ENCODE results near the gene ELOA.
"Not testable (repeated sequence)": the region's sequence is repeated elsewhere in the genome, so short reads cannot be mapped to it uniquely, and the experiment has no call there.

Gene ELOA

GRCh38 chr1:23777979-23778814 lies 34.9 kb downstream of the ELOA start, which contains the start of gene PITHD1:
PITHD1 (plus strand) TSS chr1:23778418; CDS start chr1:23778516, 98 bp downstream.
- H3K9me3 ChIP-seq (ENCODE audit: insufficient read depth, low read depth, low read length), result no peaks in the 10 kb centered on the region
- peak within 1 kb of the TSS; percentile 98 for H2AFZ ChIP-seq (ENCODE audit: insufficient read depth, low read length, poor library complexity)
- no peaks in the 10 kb centered on the region for H3K27me3 ChIP-seq (ENCODE audit: insufficient read depth, low read length)
- H3K23ac ChIP-seq (ENCODE audit: low read length), result peak within 1 kb of the TSS; percentile 48
- no peak within 1 kb of the TSS for H2BK12ac ChIP-seq (ENCODE audit: low read length)
- peak within 1 kb of the TSS; percentile 92 for H2AK5ac ChIP-seq (ENCODE audit: low read length)
- H4K12ac ChIP-seq (ENCODE audit: low read depth, low read length), result peak within 1 kb of the TSS; percentile 88
- H3K79me1 ChIP-seq (ENCODE audit: low read length), result peaks cover 5% of the 10 kb centered on the region
- no CpG with 5 or more reads among the region's 91 CpGs for WGBS (ENCODE audit: extremely low coverage, insufficient coverage, insufficient read length)
- H3K79me2 ChIP-seq (ENCODE audit: control insufficient read depth, insufficient read depth, low read length, poor library complexity), result peaks cover 12% of the 10 kb centered on the region
- H3K27ac ChIP-seq (ENCODE audit: low read depth, low read length), result peak within 1 kb of the TSS; percentile 43
- H4K91ac ChIP-seq (ENCODE audit: low read depth, low read length), result peak within 1 kb of the TSS; percentile 85
- peaks cover 3 to 8% of the 10 kb centered on the region in 2 experiments for H3K4me1 ChIP-seq (ENCODE audit: control insufficient read depth in 1 of 2, insufficient read depth in 2 of 2, low read length in 2 of 2)
- peak; percentile 83 to 91 for DNase-seq
- H3K36me3 ChIP-seq (ENCODE audit: control insufficient read depth in 1 of 2, insufficient read depth in 2 of 2, low read length in 2 of 2), result peaks cover 1 to 5% of the 10 kb centered on the region in 2 experiments
- H3K9ac ChIP-seq (ENCODE audit: low read length), result peak within 1 kb of the TSS; percentile 89
- peak within 1 kb of the TSS; percentile 81 for H2BK120ac ChIP-seq (ENCODE audit: insufficient read depth, low read length, poor library complexity)
- H3K18ac ChIP-seq (ENCODE audit: low read length), result peak within 1 kb of the TSS; percentile 96
- H3K4me3 ChIP-seq (ENCODE audit: low read depth, low read length), result peak within 1 kb of the TSS; percentile 99
- H3K4ac ChIP-seq (ENCODE audit: low read depth, low read length), result peak within 1 kb of the TSS; percentile 97
- peak within 1 kb of the TSS; percentile 92 for H3K4me2 ChIP-seq (ENCODE audit: low read length)
- peak within 1 kb of the TSS; percentile 98 for H3K14ac ChIP-seq (ENCODE audit: low read length)
- peak within 1 kb of the TSS; percentile 98 for H4K8ac ChIP-seq (ENCODE audit: low read depth, low read length)
- peak within 1 kb of the TSS; percentile 67 for H2BK5ac ChIP-seq (ENCODE audit: low read depth, low read length, poor library complexity)

DNA sequence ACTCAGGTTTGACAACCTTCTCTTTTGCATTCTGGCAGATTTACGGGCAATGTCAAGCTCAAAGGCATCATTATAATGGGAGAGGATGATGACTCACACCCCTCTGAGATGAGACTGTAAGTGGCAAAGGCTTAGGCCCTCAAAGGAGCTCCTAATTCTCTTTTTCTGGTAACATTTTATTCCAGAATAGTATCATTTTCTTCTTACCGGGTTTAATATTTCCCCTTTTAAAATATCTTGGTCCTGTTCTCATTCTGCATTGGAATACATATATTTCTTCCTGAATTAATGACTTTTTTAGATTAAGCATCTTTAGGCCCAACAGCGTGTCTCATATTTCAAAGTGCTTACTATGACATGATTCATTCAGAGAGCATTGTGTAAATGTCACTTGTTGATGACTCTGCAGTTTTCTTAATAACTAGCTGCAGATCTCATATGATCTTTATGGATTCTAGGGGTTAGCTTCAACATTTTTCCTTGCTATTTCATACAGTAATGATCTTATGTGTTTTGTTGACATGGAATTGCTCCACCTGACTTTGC lies 36.6 kb downstream of the ELOA start:
- Histone ChIP-seq H3K23ac (ENCODE audit: low read length) (no peak overlapping the region), H2AFZ (ENCODE audit: insufficient read depth, low read length, poor library complexity) (no peak overlapping the region), H3K9me3 (ENCODE audit: insufficient read depth, low read depth, low read length) (no peaks in the 10 kb centered on the region), H3K79me1 (ENCODE audit: low read length) (peaks cover 5% of the 10 kb centered on the region), H3K9ac (ENCODE audit: low read length) (no peak overlapping the region), H4K91ac (ENCODE audit: low read depth, low read length) (no peak overlapping the region), H3K4me3 (ENCODE audit: low read depth, low read length) (no peak overlapping the region), H3K36me3 (ENCODE audit: control insufficient read depth in 1 of 2, insufficient read depth in 2 of 2, low read length in 2 of 2) (peaks cover 5 to 9% of the 10 kb centered on the region in 2 experiments), H3K14ac (ENCODE audit: low read length) (no peak overlapping the region), H2BK5ac (ENCODE audit: low read depth, low read length, poor library complexity) (no peak overlapping the region), H4K8ac (ENCODE audit: low read depth, low read length) (no peak overlapping the region), H4K12ac (ENCODE audit: low read depth, low read length) (no peak overlapping the region), H2AK5ac (ENCODE audit: low read length) (no peak overlapping the region), H3K27ac (ENCODE audit: low read depth, low read length) (no peak overlapping the region), H3K18ac (ENCODE audit: low read length) (no peak overlapping the region), H3K4me2 (ENCODE audit: low read length) (no peak overlapping the region), H3K4ac (ENCODE audit: low read depth, low read length) (peak overlapping the region; percentile 33), H2BK120ac (ENCODE audit: insufficient read depth, low read length, poor library complexity) (no peak overlapping the region), H3K27me3 (ENCODE audit: insufficient read depth, low read length) (no peaks in the 10 kb centered on the region), H3K79me2 (ENCODE audit: control insufficient read depth, insufficient read depth, low read length, poor library complexity) (peaks cover 12% of the 10 kb centered on the region), H2BK12ac (ENCODE audit: low read length) (no peak overlapping the region), H3K4me1 (ENCODE audit: control insufficient read depth in 1 of 2, insufficient read depth in 2 of 2, low read length in 2 of 2) (peaks cover 3 to 8% of the 10 kb centered on the region in 2 experiments)
- DNase-seq, result peak in 1 of 2 donors; percentile 34
- no CpG with 5 or more reads among the region's 3 CpGs for WGBS (ENCODE audit: extremely low coverage, insufficient coverage, insufficient read length)

- H3K14ac ChIP-seq (ENCODE audit: low read length); H2AFZ ChIP-seq (ENCODE audit: insufficient read depth, low read length, poor library complexity); H2AK5ac ChIP-seq (ENCODE audit: low read length); H3K27ac ChIP-seq (ENCODE audit: low read depth, low read length); H3K23ac ChIP-seq (ENCODE audit: low read length); H2BK12ac ChIP-seq (ENCODE audit: low read length); H3K9me3 ChIP-seq (ENCODE audit: insufficient read depth, low read depth, low read length); H3K79me1 ChIP-seq (ENCODE audit: low read length); H4K12ac ChIP-seq (ENCODE audit: low read depth, low read length); H3K4me2 ChIP-seq (ENCODE audit: low read length); H3K18ac ChIP-seq (ENCODE audit: low read length); H3K4me3 ChIP-seq (ENCODE audit: low read depth, low read length); DNase-seq; H4K91ac ChIP-seq (ENCODE audit: low read depth, low read length); H3K4me1 ChIP-seq (ENCODE audit: control insufficient read depth in 1 of 2, insufficient read depth in 2 of 2, low read length in 2 of 2); H4K8ac ChIP-seq (ENCODE audit: low read depth, low read length); H3K9ac ChIP-seq (ENCODE audit: low read length); H2BK5ac ChIP-seq (ENCODE audit: low read depth, low read length, poor library complexity); H3K4ac ChIP-seq (ENCODE audit: low read depth, low read length); H2BK120ac ChIP-seq (ENCODE audit: insufficient read depth, low read length, poor library complexity); H3K27me3 ChIP-seq (ENCODE audit: insufficient read depth, low read length): not testable (repeated sequence)
- Histone ChIP-seq H3K79me2 (ENCODE audit: control insufficient read depth, insufficient read depth, low read length, poor library complexity) (peaks cover 11% of the 10 kb centered on the region), H3K36me3 (ENCODE audit: control insufficient read depth in 1 of 2, insufficient read depth in 2 of 2, low read length in 2 of 2) (peaks cover 22 to 23% of the 10 kb centered on the region in 2 experiments)
- WGBS (ENCODE audit: extremely low coverage, insufficient coverage, insufficient read length), result no CpG with 5 or more reads among the region's 11 CpGs
Measured at GRCh38 chr1:23783141-23783540, 39.9 kb downstream of the ELOA start.

DNA sequence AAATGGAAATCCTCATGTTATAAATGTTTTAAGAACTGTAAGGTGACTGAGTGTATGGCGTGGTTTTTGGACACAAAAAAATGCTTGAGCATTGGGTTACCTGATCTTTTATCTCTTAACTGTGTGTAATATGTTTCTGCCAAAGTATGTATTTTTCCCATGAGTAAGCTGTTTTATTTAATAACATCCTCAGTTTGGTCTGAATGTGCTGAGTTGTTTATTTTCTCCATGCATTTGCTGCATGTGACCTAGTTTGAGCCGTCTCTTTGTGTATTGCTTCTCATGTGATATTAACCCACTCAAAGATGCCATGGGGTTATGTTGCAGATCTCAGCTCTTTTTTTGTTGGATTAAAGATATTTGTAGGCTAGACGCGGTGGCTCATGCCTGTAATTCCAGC lies 41.6 kb downstream of the ELOA start:
- peaks cover 24 to 25% of the 10 kb centered on the region in 2 experiments for H3K36me3 ChIP-seq (ENCODE audit: control insufficient read depth in 1 of 2, insufficient read depth in 2 of 2, low read length in 2 of 2)
- H2BK12ac ChIP-seq (ENCODE audit: low read length), result no peak overlapping the region
- no peak overlapping the region for H3K4ac ChIP-seq (ENCODE audit: low read depth, low read length)
- no peaks in the 10 kb centered on the region for H3K9me3 ChIP-seq (ENCODE audit: insufficient read depth, low read depth, low read length)
- H3K27me3 ChIP-seq (ENCODE audit: insufficient read depth, low read length), result no peaks in the 10 kb centered on the region
- H3K4me2 ChIP-seq (ENCODE audit: low read length), result no peak overlapping the region
- H4K12ac ChIP-seq (ENCODE audit: low read depth, low read length), result no peak overlapping the region
- H3K23ac ChIP-seq (ENCODE audit: low read length), result no peak overlapping the region
- H3K14ac ChIP-seq (ENCODE audit: low read length), result no peak overlapping the region
- no peak overlapping the region for H3K18ac ChIP-seq (ENCODE audit: low read length)
- no peak overlapping the region for H2AFZ ChIP-seq (ENCODE audit: insufficient read depth, low read length, poor library complexity)
- no peaks in the 10 kb centered on the region for H3K79me2 ChIP-seq (ENCODE audit: control insufficient read depth, insufficient read depth, low read length, poor library complexity)
- no CpG with 5 or more reads among the region's 4 CpGs for WGBS (ENCODE audit: extremely low coverage, insufficient coverage, insufficient read length)
- no peak overlapping the region for H3K9ac ChIP-seq (ENCODE audit: low read length)
- H2BK5ac ChIP-seq (ENCODE audit: low read depth, low read length, poor library complexity), result no peak overlapping the region
- H2AK5ac ChIP-seq (ENCODE audit: low read length), result no peak overlapping the region
- H3K4me1 ChIP-seq (ENCODE audit: control insufficient read depth in 1 of 2, insufficient read depth in 2 of 2, low read length in 2 of 2), result peaks cover 0 to 2% of the 10 kb centered on the region in 2 experiments
- no peak overlapping the region for H3K4me3 ChIP-seq (ENCODE audit: low read depth, low read length)
- no peak overlapping the region for H3K27ac ChIP-seq (ENCODE audit: low read depth, low read length)
- no peak overlapping the region for H4K91ac ChIP-seq (ENCODE audit: low read depth, low read length)
- no peak overlapping the region for H4K8ac ChIP-seq (ENCODE audit: low read depth, low read length)
- no peak overlapping the region for H2BK120ac ChIP-seq (ENCODE audit: insufficient read depth, low read length, poor library complexity)
- no peaks in the 10 kb centered on the region for H3K79me1 ChIP-seq (ENCODE audit: low read length)
- no peak for DNase-seq

All from trophoblast cell (in vitro differentiated cells and primary cell).